ENCODE results near the gene CNP.

GRCh38 chr17:41998497-41998896, 31.9 kb downstream of the CNP start:
- TF ChIP-seq E2F4 (IDR thresholded peaks at IDR 0.05; ENCODE audit: low read depth, low read length) (no peak), MAX (IDR thresholded peaks at IDR 0.05; ENCODE audit: low read depth, low read length) (no peak), RAD21 (IDR thresholded peaks at IDR 0.05; ENCODE audit: insufficient read depth, low read depth, low read length) (no peak), CTCF (IDR thresholded peaks at IDR 0.05 in 2 of 3, conservative IDR thresholded peaks at IDR 0.05 in 1 of 3; ENCODE audit: control insufficient read depth in 2 of 3, extremely low read depth in 1 of 3, insufficient read depth in 1 of 3, low read depth in 3 of 3, low read length in 3 of 3) (no peak), POLR2A (IDR thresholded peaks at IDR 0.05; ENCODE audit: low read depth, low read length) (no peak), LARP7 (IDR thresholded peaks at IDR 0.05) (no peak), TAF1 (IDR thresholded peaks at IDR 0.05; ENCODE audit: borderline replicate concordance, low read depth, low read length) (no peak), CHD2 (IDR thresholded peaks at IDR 0.05; ENCODE audit: borderline replicate concordance, low read depth, low read length) (no peak)
